Sciatic nerve (tissue), 2 donors: ENCODE measurements around the gene NOX3. TPM values are rescaled to one million over a fixed set of nuclear protein-coding genes. Genes with fewer than 3 reads are reported as not detected.
"Not testable (repeated sequence)": the region's sequence is repeated elsewhere in the genome, so short reads cannot be mapped to it uniquely, and the experiment has no call there.

ENCODE experiments used
- ATAC-seq: fragments of 200-7000 bp; cut with Tn5 transposase; one replicate; pipeline ENCODE4 v1.9.1; 2020; ENCODE audit warnings: mild to moderate bottlenecking, moderate library complexity
- DNase-seq: peaks from one replicate; pipeline ENCODE4 v3.0.0-alpha.2; 2020; ENCODE audit warnings: low spot score
- intact Hi-C: fragments of 100-400 bp; cut with DNase I; formaldehyde crosslinking; loops from one replicate; pipeline ENCODE4 v1.14.2; 2022
- total RNA-seq: library from RNA; stranded (reverse); fragmentation: NEBNext Ultra II Directional; extraction: Animal tissue kit (Norgen Biotek cat#: 25700); gene quantifications from one replicate; pipeline ENCODE4 v1.2.1, GENCODE V29; 2021
- donor health status: DM: no; HTN: no; CAD: no.
- donor health status: DM: no; HTN: no; CAD: no.

NOX3 gene
- total RNA-seq, 1 donor from 2014 or later: not detected

DNA sequence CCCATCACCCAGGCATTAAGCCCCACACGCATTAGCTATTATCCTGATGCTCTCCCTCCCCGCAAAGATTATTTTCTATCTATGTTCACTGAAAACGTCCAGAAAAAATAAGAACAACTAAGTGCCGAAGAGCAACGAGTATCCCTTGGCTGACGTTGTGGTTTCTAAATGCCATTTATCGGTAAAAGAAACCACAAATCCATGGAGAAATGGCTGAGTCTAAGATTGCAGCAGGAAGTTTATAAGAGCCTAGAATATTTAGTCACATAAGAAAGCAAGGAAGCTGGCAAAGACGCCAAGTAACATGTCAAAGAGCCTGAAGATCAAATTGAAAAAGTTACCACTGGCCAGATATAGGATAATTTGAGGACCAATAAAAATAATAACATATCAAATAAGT is 18.1 kb upstream of the NOX3 start:
- intact Hi-C loops: no loop called here
- no peak for DNase-seq
- ATAC-seq: no peak

DNA sequence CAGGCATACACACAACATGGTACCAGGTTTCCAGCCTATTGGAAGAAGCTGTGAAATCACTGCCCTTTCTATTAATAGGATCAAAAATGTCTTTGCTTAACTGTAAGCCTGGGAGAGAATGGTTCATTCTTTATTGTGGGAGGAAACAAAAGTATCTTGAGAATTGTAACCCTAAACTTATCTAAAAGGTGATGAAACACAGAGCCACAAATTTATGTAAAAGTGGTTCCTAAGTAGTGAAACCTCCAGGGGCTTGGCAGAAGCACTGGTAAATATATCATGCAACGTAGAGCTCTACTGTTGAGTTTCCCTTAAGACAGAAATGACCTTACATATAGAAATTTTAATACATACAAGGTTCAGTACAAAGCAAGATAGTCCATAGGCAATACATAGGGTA is 17.2 kb upstream of the NOX3 start:
- intact Hi-C loops: no loop called here
- DNase-seq: no peak
- ATAC-seq: no peak

DNA sequence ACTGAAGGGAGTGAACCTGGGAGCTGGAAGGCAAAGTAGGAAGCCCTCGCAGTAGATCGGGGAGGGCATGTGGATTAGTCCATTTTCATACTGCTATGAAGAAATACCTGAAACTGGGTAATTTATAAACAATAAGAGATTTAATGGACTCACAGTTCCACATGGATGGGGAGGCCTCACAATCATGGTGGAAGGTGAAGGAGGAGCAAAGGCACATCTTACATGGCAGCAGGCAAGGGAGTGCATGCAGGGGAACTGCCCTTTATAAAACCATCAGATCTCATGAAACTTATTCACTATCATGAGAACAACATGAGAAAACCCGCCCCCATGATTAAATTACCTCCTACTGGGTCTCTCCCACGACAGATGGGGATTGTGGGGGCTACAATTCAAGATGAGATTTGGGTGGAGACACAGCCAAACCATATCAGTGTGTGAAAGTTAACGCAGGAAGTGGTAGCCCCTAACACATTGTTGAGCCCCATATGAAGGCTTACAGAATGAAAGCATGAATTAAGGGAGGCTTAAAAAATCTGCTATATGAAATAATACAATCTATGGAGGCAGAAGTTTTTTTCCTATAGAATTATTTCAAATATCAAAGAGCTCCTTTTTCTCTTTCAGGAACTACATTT is 15.5 kb upstream of the NOX3 start:
- intact Hi-C loops, DNase-seq, ATAC-seq: not testable (repeated sequence)

DNA sequence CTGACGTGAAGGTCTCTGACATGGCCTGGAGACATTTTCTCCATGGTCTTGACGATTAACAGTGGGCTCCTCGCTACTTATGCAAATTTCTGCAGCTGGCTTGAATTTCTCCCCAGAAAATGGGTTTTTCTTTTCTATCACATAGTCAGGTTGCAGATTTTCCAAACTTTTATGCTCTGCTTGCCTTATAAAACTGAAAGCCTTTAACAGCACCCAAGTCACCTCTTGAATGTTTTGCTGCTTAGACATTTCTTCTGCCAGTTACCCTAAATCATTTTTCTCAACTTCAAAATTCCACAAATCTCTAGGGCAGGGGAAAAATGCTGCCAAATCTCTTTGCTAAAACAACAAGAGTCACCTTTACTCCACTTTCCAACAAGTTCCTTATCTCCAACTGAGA is 12.9 kb upstream of the NOX3 start:
- intact Hi-C loops, ATAC-seq, DNase-seq: not testable (repeated sequence)

DNA sequence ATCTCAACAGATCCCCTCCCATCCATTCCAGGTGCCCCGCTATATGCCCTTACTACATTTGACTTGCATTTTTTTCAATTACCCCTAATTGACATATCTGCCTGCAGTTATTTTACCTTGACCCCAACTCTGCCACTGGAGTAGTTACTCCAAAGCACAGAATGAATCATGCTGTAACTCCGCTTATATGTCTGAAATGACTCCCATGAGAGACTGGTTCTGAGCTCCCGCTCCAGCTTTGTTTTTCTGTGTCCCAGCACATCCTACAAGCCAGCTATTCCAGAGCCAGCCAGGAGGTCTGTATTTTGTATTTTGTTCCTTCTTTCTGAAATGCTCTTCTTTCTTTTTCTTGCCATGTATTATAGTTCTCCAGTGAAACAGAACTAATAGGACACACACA is 10.9 kb upstream of the NOX3 start:
- no peak for ATAC-seq

DNA sequence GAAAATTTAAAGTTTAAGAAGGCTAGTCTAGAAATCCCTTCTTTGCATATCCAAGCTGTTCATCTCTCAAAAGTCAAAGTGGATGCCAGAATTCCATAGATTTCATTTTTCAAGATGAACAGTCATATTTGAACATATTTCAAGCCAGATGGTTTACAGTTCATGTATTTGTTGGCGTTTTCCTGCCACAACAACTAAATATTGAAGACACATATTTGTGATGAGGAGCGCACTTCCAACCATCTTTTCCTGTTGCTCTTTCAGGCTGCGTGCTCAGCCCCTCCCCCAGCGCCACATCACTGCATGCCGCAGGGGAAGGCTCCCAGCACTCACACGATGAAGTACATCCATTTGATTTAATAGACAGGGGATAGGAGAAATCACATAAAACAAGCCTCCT is 5.9 kb upstream of the NOX3 start:
- no peak for ATAC-seq
- intact Hi-C loops: no loop called here
- DNase-seq: no peak

More for the DNA sequence above, 10.9 kb upstream of the NOX3 start:
- no peak for DNase-seq
- intact Hi-C loops: no loop called here

DNA sequence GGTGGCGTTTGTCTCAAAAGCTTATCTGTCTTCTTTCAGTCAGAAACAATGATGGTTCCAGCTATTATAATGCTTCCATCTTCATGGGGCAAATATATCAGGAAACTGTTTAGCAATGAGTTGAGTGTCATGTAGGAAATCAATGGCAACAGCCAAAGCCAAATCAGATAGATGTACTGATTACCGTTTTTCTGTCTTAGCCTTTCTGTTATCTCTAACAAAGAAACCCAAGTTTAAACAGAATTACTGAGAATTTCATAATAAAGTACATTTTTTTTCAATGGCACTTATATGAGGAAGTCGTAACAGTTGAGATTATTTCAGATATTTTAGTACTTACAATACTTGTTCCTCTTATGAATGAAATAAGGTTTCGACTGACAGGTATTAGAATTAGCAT is 1.2 kb downstream of the NOX3 start:
- ATAC-seq (no peak), DNase-seq (no peak)
- intact Hi-C loops: no loop called here

DNA sequence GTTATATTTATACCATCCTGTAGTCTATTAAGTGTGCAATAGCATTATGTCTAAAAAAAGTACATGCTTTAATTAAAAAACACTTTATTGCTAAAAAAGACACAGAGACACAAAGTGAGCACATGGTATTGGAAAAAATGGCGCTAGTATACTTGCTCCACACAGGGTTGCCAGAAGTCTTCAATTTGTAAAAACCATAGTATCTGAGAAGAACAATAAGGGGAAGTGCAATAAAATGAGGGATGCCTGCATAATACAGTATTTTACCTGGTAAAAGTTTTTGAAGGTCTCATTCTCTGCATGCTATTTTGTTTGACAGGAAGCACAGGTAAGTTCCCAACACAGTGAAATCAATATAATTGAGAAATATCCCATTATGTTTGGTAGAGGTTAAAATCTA is 1.6 kb downstream of the NOX3 start:
- intact Hi-C loops: no loop called here
- ATAC-seq (no peak), DNase-seq (no peak)

DNA sequence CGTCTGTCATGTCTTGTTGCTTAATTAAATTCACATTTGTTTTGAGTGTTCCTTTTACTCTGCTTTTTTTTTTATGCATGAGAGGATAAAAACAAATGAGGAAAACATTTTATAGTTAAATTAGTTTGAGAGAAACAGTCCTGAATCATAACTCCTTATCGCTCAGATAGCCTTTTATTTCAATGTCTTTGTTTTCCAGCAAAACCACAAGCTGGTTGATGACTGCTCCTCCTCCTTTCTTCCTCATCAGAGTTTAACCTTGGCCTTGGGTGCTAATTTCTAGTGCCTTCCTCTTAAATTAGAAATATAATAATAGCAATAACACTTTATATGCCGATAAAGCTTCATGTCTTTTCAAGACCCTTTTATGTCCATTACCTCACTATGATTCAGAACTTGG is 3.1 kb downstream of the NOX3 start:
- DNase-seq (no peak), ATAC-seq (no peak)
- intact Hi-C loops: no loop called here

DNA sequence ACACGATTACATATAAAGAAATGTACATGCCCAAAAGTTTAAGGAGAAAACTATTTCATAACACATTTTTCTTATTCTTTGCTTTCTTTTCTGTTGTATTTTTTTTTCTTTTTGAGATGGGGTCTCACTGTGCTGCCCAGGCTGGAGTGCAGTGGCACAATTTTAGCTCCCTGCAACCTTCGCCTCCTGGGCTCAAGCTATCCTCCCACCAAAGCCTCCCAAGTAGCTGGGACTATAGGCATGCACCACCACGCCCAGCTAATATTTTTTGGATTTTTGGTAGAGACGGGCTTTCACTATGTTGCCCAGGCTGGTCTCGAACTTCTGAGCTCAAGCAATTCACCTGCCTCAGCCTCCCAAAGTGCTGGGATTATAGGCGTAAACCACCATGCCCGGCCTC is 4.1 kb downstream of the NOX3 start:
- intact Hi-C loops, DNase-seq, ATAC-seq: not testable (repeated sequence)

DNA sequence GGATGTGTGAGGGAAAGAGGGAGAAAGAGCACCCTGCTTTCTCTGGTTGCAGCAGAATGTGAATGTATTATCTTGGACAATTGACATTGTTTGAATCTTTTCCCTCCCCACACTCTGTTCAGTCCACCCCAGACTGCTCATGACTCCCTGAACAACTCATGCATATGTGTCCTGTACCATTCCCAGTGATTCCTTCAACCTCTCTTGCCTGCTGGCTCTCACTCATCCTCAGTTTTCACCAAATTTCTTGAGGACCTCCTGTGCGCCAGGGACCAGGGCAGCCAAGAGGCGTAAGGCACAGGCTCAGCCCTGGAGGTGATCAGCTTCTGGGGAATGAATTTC is 5.4 kb downstream of the NOX3 start:
- ATAC-seq (no peak), DNase-seq (no peak)
- intact Hi-C loops: no loop called here

DNA sequence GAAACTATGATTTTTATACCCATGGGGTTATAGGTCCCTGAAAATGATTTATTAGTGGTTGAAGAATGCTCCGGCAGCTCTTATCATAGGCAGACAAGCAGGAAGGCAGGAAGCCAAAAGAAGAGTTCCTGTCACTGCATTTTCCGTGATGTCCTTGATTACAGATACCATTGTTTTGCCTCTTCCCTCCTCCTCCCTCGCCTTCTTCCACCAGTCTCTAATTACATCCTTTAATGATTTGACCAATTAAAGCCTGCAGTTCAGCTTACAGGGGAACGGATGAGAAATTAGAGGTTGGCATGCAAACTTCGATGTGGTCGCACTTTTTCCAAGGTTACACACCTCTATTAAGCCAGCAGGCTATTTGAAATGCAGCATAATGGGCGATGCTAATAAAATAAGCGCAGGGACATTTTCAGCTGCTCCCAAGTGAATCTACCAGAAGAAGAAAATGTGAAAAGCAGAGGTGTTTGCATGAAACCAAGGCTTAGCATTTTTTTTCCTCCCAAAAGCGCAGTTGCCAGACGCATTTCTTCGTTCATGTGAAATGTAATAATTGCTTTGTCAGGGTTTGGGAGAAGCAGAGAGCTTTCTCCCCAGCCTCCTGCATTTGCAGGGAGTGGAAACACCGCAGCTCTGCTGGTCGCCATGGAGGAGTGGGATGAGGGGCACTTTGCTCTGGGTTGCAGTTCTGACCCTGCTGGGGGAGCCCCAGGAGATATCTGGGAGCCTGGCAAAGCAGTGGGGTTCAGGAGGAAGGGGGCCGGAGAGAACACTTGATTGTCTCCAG is 6.0 kb downstream of the NOX3 start:
- intact Hi-C loops: no loop called here

DNA sequence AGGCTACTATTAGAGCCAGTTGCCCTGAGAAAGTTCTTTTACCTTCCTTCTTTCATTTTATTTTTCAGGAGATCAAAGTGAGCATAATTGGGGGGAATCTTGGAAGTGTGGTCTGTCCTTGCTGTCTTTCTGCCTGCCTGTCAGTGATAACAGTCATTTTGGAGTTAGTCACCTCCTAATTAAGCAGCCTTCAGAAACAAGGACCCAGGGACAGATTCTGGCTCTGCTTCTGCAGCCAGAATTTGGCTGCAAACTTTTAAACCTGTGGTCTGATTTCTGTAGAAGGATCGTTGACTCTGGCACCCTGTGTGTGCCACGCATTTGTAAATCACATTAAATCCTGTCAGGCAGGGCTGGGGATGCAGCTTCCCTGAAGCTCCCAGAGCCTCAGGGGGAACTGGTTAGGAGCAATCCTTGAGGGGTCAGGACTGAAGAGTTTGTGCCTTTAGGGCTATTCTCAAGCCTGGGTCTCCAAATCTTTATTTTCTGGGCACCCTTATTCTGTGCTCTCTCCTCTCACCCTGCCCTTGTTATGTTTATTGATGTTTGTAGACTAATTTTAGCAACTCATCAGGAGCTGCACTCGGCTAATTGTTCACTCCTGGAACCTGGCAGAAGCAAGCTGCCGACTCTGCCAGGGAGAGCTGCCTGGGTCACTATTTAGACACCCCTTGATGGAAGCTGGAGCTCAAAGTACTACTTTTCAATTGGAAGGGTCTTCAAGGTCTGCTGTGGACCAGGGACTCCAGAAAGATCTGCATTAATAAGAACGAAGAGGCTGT is 6.8 kb downstream of the NOX3 start:
- ATAC-seq (no peak), DNase-seq (no peak)
- intact Hi-C loops: no loop called here

More for the DNA sequence above, 6.0 kb downstream of the NOX3 start:
- no peak for ATAC-seq
- DNase-seq: no peak

DNA sequence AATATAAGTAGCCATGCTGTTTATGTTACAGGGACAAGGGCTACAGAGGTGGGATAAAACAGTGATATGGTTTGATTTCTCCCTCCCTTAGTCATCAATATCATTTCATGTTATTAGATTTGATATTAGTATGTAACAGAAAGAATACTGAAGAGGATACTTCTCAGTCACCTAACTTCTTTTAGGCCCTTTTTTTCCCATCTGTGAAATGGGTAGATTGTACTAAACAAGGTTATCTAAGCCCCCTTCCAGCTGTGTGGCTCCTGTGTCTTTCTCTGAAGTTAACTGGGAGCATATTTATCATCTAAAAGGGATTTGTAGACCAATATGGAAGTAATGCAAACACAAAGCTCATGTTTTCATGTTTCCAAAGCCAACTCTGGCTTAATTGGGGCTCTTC is 7.7 kb downstream of the NOX3 start:
- intact Hi-C loops: no loop called here
- DNase-seq (no peak), ATAC-seq (no peak)

DNA sequence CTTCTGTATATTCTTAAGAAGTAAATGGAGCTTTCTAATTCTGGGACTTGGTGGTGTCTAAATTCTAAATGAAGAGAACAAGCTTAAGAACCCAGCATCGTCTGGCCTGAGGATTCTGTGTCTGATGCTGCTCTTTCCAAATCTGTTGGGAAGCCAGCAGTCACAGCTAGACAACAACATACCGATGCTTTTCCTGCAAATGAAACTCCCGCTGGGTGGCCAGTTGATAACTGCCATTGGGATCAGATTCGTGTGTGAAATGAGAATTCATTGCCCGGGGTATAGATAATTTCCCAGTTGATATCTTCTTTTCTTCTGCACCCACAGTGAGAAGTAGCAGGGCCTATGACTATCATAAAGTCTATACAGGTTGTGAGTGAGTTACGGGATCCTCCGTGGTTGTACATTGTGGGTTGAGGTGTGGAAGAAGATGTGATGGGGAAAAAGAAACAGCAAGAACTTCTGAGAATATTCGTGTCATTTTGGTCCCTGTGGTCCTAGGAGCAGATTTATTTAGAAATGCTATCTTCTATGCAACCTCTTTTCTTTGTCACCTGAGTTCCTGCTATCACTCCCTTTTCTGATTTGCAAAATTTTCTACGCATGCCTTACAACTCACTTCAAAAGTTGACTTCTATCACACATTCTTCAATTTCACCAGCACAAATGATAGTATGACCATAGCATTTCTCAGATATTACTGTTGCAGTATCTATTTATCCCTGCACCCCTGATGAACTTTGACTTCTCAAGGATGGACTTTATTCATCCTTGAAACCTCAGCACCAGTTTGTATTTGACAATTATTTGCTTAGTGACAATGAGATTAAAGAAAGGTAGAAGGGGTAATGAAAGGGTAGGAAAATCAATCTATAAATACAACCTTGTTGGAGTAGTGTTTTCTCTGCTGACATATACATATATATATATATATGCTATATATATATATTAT is 10.4 kb downstream of the NOX3 start:
- DNase-seq: no peak
- no peak for ATAC-seq
- intact Hi-C loops: no loop called here

DNA sequence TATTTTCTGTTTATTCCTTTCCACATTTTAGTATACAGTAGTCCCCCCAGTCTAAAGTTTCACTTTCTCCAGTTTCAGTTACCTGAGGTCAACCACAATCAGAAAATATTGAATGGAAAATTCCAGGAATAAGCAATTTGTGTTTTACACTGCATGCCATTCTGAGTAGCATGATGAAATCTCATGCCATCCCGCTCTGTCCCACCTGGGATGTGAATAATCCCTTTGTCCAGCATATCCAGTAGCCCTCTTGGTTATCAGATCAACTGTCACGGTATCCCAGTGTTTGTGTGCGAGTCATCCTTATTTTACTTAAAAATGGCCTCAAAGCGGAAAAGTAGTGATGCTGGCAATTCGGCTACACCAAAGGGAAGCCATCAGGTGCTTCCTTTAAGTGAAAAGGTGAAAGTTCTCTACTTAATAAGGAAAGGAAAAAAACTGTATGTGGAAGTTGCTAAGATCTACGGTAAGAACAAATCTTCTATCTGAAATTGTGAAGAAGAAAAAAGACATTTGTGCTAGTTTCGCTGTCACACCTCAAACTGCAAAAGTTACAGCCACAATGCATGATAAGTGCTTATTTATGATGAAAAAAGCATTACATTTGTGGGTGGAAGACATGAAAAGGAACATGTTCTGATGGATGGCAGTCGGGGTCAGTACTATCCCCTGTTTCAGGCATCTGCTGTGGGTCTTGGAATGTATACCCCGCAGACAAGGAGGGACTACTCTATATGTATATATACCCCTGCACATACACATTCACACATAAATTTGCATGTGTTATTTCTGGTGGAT is 11.3 kb downstream of the NOX3 start:
- intact Hi-C loops: no loop called here
- DNase-seq (no peak), ATAC-seq (no peak)

DNA sequence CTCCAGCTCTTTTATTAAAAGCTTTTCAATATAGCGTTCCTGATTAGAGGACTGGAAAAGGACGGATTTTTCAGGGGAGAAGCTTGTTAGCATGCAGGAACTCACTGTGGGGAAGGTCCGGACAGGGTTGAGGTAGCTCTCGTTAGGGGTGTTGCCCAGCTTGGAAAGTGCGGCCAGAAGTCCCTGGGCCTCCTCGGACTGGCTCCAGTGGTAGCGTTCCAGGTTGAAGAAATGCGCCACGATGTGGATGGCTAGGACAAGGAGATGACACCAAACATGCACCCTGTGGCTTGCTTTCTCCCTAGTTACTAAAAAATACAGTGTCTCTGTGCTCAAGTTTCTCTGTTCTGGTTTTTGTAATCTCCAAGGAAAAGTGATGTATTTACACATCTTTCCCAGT is 12.5 kb downstream of the NOX3 start:
- intact Hi-C loops: no loop called here
- DNase-seq (no peak), ATAC-seq (no peak)

DNA sequence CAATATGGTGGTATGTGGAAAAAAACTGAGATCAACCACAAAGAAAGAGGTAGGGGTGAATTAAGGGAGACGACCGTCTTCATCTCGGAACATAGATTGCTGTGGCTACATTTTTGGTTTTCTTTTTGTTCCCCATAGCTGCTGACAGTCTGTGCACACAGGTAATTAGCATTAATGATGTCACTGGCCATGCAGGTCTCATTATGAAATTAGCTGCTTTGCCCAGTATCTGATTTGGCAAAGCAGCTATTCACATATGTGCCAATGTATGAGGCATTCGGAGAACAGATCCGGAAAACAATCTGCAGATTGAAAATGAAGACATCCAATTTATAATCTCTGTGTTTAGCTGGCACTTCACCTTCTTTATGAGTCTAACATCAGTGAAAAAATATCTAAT is 13.1 kb downstream of the NOX3 start:
- ATAC-seq: no peak
- intact Hi-C loops: no loop called here
- no peak for DNase-seq
